BJ (cell line): ENCODE measurements around the gene C5AR2. TPM values are rescaled to one million over a fixed set of nuclear protein-coding genes. Genes with fewer than 3 reads are reported as not detected.
"Not testable (repeated sequence)": the region's sequence is repeated elsewhere in the genome, so short reads cannot be mapped to it uniquely, and the experiment has no call there.

Experiments used
- CTCF ChIA-PET: fragments of 350-600 bp; formaldehyde crosslinking; extraction: SDS; loops from one replicate; lab custom pipeline; 2021; ENCODE audit warnings: antibody characterized with exemption, inconsistent platforms; lab: Yijun Ruan, JAX
- POLR2A ChIA-PET: fragments of 300-600 bp; sonication (Branson Sonifier 250); formaldehyde crosslinking; extraction: SDS; loops from one replicate; lab custom pipeline; 2021; ENCODE audit warnings: antibody characterized with exemption; lab: Charles Lee
- DNase-seq: peaks from one replicate; pipeline ENCODE4 v3.0.0-alpha.2; 2011; ENCODE audit warnings: low read depth
- H3K27me3 ChIP-seq: 2 replicates; pipeline ENCODE4 v1.6.0; 2011; ENCODE audit warnings: low read length; ENCODE audit not compliant: control insufficient read depth, insufficient read depth
- H3K36me3 ChIP-seq: 2 replicates; pipeline ENCODE4 v1.5.1; 2011; ENCODE audit warnings: low read length; ENCODE audit not compliant: control insufficient read depth, insufficient read depth
- H3K4me3 ChIP-seq: 2 replicates; pipeline ENCODE4 v1.5.1; 2011; ENCODE audit warnings: low read depth, mild to moderate bottlenecking, control low read depth, low read length
- CTCF ChIP-seq: IDR thresholded peaks from 2 replicates; pipeline ENCODE4 v1.5.1; 2011; ENCODE audit warnings: low read depth, mild to moderate bottlenecking, control low read depth, inconsistent platforms, low read length, moderate library complexity; ENCODE audit not compliant: insufficient read depth
- polyA minus RNA-seq: library from RNA; depleted of rRNA, polyadenylated mRNA; stranded (reverse); fragments of >200 nt; gene quantifications from 2 replicates; pipeline ENCODE4 v1.2.3, GENCODE V29; 2011; rRNA and poly(A)+ RNA removed
- polyA plus RNA-seq: library from polyadenylated mRNA; depleted of rRNA; stranded (reverse); fragments of >200 nt; gene quantifications from 2 replicates; pipeline ENCODE4 v1.2.3, GENCODE V29; 2011; rRNA removed

The C5AR2 gene
- polyA plus RNA-seq (0.01 TPM in 1 of 2 replicates, not detected in the other), polyA minus RNA-seq (not detected in 2 replicates)

GRCh38 chr19:47331931-47332547 lies at the start of gene C5AR2:
TSS of gene C5AR2 (plus strand) at chr19:47332175. CDS start at chr19:47340800, 8,625 bp downstream.
- TF ChIP-seq CTCF = no peak
- POLR2A ChIA-PET = no interaction called here
- DNase-seq = no peak
- H3K27me3 ChIP-seq = peaks cover 2% of the 10 kb centered on the region
- H3K4me3 ChIP-seq = no peak within 1 kb of the TSS
- CTCF ChIA-PET = interaction anchor here (5.2 kb wide), 1 partner anchor 17 kb away, joined by 22 read pairs; the partner anchor contains the start of gene DHX34
- H3K36me3 ChIP-seq = no peaks in the 10 kb centered on the region

DNA sequence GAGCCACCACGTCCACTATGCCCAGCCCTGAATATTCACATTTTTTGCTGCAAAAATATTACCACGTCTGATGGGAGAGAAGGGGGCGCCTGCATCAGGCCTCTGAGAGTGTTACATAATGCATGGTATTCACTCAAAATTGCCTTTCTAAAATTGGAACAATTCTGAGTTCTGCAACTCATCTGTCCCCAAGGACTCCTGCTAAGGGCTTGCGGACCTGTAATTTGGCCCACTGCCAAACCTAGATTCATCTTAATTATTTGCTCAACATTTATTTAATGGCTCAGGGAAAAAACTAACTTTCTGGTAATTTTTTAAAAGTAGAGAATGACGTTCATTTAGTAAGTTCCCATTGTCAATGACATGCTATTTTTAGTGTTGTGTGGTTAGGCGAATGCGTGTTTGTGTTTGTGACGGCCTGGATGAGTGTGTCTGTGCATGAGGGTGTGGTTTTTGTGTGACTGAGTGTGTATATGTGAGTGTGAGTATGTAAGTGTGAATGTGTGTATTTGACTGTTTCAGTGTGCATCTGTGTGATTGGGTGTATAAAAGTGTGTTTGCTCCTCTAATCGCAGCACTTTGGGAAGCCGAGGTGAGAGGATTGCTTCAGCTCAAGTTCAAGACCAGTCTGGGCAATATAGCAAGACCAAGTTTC lies 48.4 kb upstream of the C5AR2 start:
- no peak for DNase-seq
- no peaks in the 10 kb centered on the region for H3K27me3 ChIP-seq
- POLR2A ChIA-PET = no interaction called here
- H3K36me3 ChIP-seq = no peaks in the 10 kb centered on the region
- H3K4me3 ChIP-seq = no peak overlapping the region
- TF ChIP-seq CTCF = no peak
- CTCF ChIA-PET = interaction anchor here (1.0 to 2.1 kb wide), 3 partner anchors 8 to 65 kb away, joined by 4 to 25 read pairs (median 5); partner anchors contain the start of genes DHX34 and INAFM1

DNA sequence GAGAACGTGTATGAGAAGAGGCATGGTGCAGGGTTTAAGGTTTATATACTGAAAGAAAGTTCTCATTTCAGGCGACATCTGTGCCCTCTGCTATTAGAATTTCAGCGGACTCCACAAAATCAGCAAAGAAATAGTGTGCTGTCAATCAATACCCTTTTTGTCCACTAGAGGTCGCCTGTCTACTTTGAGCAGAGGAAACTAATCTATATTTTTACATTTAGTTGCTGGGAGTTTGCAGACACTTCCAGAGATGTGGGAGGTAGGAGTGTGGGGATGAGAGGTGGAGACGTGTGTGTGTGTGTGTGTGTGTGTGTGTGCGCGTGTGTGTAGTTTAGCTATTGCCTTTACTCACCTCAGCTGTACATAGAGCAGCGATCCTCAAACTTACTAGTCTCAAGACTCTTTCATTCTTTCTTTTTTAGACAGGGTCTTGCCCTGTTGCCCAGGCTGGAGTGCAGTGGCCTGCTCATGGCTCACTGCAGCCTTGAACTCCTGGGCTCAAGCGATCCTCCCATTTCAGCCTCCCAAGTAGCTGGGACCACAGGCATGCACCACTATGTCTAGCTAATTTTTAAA lies 47.6 kb upstream of the C5AR2 start:
- ChIA-PET CTCF (interaction anchor here (0.7 to 2.9 kb wide), 13 partner anchors 8 to 143 kb away, joined by 3 to 25 read pairs (median 5); partner anchors contain the start of genes CCDC9, DHX34 and INAFM1), POLR2A (interaction anchor here (0.5 kb wide), 1 partner anchor 135 kb away, joined by 3 read pairs; the partner anchor contains the start of gene MEIS3)
- peak; percentile 84 for TF ChIP-seq CTCF
- Histone ChIP-seq H3K36me3 (no peaks in the 10 kb centered on the region), H3K4me3 (no peak overlapping the region), H3K27me3 (no peaks in the 10 kb centered on the region)
- DNase-seq = no peak

- H3K4me3 ChIP-seq = no peak overlapping the region
- POLR2A ChIA-PET = no interaction called here
Measured at GRCh38 chr19:47296036-47296435, 35.9 kb upstream of the C5AR2 start.

GRCh38 chr19:47300867-47301266 lies 31.1 kb upstream of the C5AR2 start:
- H3K27me3 ChIP-seq, POLR2A ChIA-PET, DNase-seq, H3K4me3 ChIP-seq, H3K36me3 ChIP-seq: not testable (repeated sequence)
- CTCF ChIA-PET = interaction anchor here (0.7 to 8.1 kb wide), 4 partner anchors 8 to 91 kb away, joined by 3 to 93 read pairs (median 6); partner anchors contain the start of gene DHX34

More at GRCh38 chr19:47296036-47296435, 35.9 kb upstream of the C5AR2 start:
- no peak for DNase-seq
- peak; percentile 75 for TF ChIP-seq CTCF
- H3K36me3 ChIP-seq = no peaks in the 10 kb centered on the region
- CTCF ChIA-PET = interaction anchor here (0.7 to 8.1 kb wide), 19 partner anchors 10 to 412 kb away, joined by 3 to 93 read pairs (median 4); partner anchors contain the start of genes DHX34 and INAFM1
- no peaks in the 10 kb centered on the region for H3K27me3 ChIP-seq
